Glutamatergic neuron (in vitro differentiated cells): ENCODE results near the gene NR2F1-AS1. TPM values are rescaled to one million over a fixed set of nuclear protein-coding genes. Genes with fewer than 3 reads are reported as not detected.

Experiments
- DNase-seq: peaks from one replicate; pipeline ENCODE4 v3.0.0; 2022
- H3K27ac Mint-ChIP-seq: one replicate; pipeline ENCODE4 v1.8.0; 2020; ENCODE audit warnings: mild to moderate bottlenecking, mixed read lengths, inconsistent platforms; ENCODE audit not compliant: unreplicated experiment
- H3K27me3 Mint-ChIP-seq: one replicate; pipeline ENCODE4 v1.8.0; 2020; ENCODE audit warnings: mild to moderate bottlenecking, moderate library complexity, mixed read lengths, inconsistent platforms; ENCODE audit not compliant: unreplicated experiment
- H3K36me3 Mint-ChIP-seq: one replicate; pipeline ENCODE4 v1.8.0; 2020; ENCODE audit warnings: mild to moderate bottlenecking, mixed read lengths, inconsistent platforms; ENCODE audit not compliant: unreplicated experiment
- H3K4me1 Mint-ChIP-seq: one replicate; pipeline ENCODE4 v1.8.0; 2020; ENCODE audit warnings: mild to moderate bottlenecking, low read depth, mixed read lengths, inconsistent platforms; ENCODE audit not compliant: unreplicated experiment
- H3K4me3 Mint-ChIP-seq: one replicate; pipeline ENCODE4 v1.8.0; 2020; ENCODE audit warnings: mild to moderate bottlenecking, mixed read lengths, inconsistent platforms; ENCODE audit not compliant: unreplicated experiment
- H3K9me3 Mint-ChIP-seq: one replicate; pipeline ENCODE4 v1.8.0; 2020; ENCODE audit warnings: mild to moderate bottlenecking, moderate library complexity, mixed read lengths, inconsistent platforms; ENCODE audit not compliant: unreplicated experiment
- CTCF ChIP-seq: fragments of 200-600 bp; sonication (generic); IDR thresholded peaks from one replicate; pipeline ENCODE4 v1.5.0; 2021; ENCODE audit not compliant: partially characterized antibody, unreplicated experiment
- total RNA-seq: library from RNA; stranded (reverse); fragmentation: NEBNext Ultra II Directional; extraction: Animal tissue kit (Norgen Biotek cat#: 25700); gene quantifications from one replicate; pipeline ENCODE4 v1.2.1, GENCODE V29; 2021; ENCODE audit not compliant: unreplicated experiment

Gene NR2F1-AS1
- total RNA-seq, 1 donor from 2014 or later: 0.39 TPM

DNA sequence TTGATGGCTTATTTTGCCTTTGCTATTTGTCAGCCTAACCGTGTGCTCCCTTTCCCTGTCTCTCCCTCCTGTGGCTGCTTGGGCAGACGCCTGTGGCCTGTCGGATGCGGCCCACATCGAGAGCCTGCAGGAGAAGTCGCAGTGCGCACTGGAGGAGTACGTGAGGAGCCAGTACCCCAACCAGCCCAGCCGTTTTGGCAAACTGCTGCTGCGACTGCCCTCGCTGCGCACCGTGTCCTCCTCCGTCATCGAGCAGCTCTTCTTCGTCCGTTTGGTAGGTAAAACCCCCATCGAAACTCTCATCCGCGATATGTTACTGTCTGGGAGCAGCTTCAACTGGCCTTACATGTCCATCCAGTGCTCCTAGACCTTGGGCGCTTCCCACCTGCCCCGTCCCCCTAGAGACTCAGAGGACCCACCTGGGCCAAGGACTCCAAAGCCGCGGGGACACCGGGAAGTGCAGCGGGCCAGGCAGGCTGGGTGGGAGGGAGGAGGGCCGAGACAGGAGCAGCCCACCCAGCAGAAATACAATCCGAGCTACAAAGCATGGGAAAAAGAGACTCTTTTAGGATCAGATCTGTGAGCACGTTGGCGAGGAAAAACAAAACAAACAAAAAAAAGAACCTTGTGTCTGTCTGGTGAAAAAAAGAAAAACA lies 12.6 kb upstream of the NR2F1-AS1 start:
- peaks cover 42% of the 10 kb centered on the region for H3K27me3 Mint-ChIP-seq
- no peak overlapping the region for H3K27ac Mint-ChIP-seq
- DNase-seq: peak; percentile 28
- peaks cover 9% of the 10 kb centered on the region for H3K9me3 Mint-ChIP-seq
- H3K4me1 Mint-ChIP-seq: peaks cover 5% of the 10 kb centered on the region
- TF ChIP-seq CTCF: no peak
- no peak overlapping the region for H3K4me3 Mint-ChIP-seq
- H3K36me3 Mint-ChIP-seq: no peaks in the 10 kb centered on the region

GRCh38 chr5:93592883-93593282 lies 11.9 kb upstream of the NR2F1-AS1 start:
- no peak for DNase-seq
- Mint-ChIP-seq H3K9me3 (peaks cover 6% of the 10 kb centered on the region), H3K36me3 (no peaks in the 10 kb centered on the region), H3K27ac (no peak overlapping the region), H3K4me3 (no peak overlapping the region), H3K4me1 (peaks cover 6% of the 10 kb centered on the region), H3K27me3 (peaks cover 40% of the 10 kb centered on the region)
- TF ChIP-seq CTCF: no peak

- DNase-seq: no peak
- peaks cover 11% of the 10 kb centered on the region for H3K9me3 Mint-ChIP-seq
- H3K27ac Mint-ChIP-seq: no peak overlapping the region
- peaks cover 40% of the 10 kb centered on the region for H3K27me3 Mint-ChIP-seq
- no peak overlapping the region for H3K4me3 Mint-ChIP-seq
- H3K4me1 Mint-ChIP-seq: peaks cover 10% of the 10 kb centered on the region
- no peaks in the 10 kb centered on the region for H3K36me3 Mint-ChIP-seq
- no peak for TF ChIP-seq CTCF
These were observed 10.4 kb upstream of the NR2F1-AS1 start for GRCh38 chr5:93591323-93591945.

- Mint-ChIP-seq H3K27ac (no peak overlapping the region), H3K27me3 (peaks cover 40% of the 10 kb centered on the region), H3K4me3 (no peak overlapping the region), H3K9me3 (peaks cover 17% of the 10 kb centered on the region), H3K4me1 (peaks cover 12% of the 10 kb centered on the region), H3K36me3 (no peaks in the 10 kb centered on the region)
- TF ChIP-seq CTCF: no peak
- no peak for DNase-seq
These were observed 9.5 kb upstream of the NR2F1-AS1 start for GRCh38 chr5:93590493-93590892.

DNA sequence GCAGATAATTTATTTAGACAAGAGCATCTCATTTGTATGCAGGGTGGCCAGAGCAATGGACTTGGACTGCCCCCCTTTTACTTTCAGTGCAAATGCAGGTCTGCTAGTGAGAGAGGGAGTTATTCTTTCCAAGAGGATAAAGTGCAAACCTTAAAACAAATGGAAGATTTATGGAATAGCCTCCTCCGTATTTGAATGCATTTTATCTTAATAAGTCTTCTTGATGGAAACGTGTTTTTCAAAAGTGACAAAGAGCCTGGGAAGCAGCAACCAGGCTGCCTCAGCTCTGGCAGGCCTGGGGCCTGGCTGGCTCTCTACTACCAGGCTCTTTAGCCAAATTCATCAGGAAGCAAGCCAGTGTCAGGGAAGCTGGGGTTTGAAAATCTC lies 8.8 kb upstream of the NR2F1-AS1 start:
- H3K27ac Mint-ChIP-seq: no peak overlapping the region
- H3K36me3 Mint-ChIP-seq: no peaks in the 10 kb centered on the region
- H3K27me3 Mint-ChIP-seq: peaks cover 35% of the 10 kb centered on the region

More for the DNA sequence above, 8.8 kb upstream of the NR2F1-AS1 start:
- TF ChIP-seq CTCF: no peak
- DNase-seq: no peak
- Mint-ChIP-seq H3K4me3 (no peak overlapping the region), H3K9me3 (peaks cover 17% of the 10 kb centered on the region), H3K4me1 (peaks cover 11% of the 10 kb centered on the region)
